NT2/D1 (cell line): ENCODE data around the gene HPCAL1.

ENCODE experiments used
- SUZ12 ChIP-seq: IDR thresholded peaks from 2 replicates; pipeline ENCODE4 v1.6.1; 2011; ENCODE audit not compliant: insufficient read length, insufficient read depth; ENCODE audit errors: extremely low read depth
- YY1 ChIP-seq: IDR thresholded peaks from 2 replicates; pipeline ENCODE4 v1.6.1; 2011; ENCODE audit not compliant: insufficient read length, insufficient read depth
- ZNF274 ChIP-seq: IDR thresholded peaks from 2 replicates; pipeline ENCODE4 v1.6.1; 2011; ENCODE audit warnings: mild to moderate bottlenecking, low read depth, low read length

DNA sequence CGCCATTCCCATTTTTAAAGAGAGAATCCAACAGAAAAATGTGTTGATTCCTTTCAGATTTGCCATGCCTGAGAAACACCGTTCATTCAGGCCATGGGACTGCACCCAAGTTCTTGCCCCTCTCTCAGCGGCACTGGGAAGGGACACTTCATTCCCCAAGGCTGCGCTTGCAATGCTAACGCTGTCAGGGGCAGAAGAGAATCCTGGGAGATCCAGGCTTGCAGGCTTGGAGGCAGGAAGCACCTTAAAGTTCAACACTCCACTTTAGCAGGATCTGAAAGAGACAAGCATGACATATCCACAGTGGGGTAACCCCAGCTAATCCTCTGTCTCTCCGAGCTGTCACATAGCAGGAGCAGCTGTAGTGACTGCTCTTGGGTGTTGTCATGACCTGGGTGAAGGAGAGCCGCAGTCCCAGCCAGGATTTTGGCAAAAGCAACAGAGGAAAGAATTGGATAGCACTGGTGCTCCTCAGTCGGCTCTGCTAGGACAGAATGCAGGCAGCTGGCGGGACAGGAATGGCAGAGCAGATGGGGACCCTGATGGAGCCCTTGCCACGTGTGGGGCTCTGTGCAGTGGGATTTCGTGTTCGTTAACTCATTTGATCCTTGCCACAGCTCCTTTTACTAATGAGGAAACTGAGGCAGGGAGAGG lies 167.4 kb downstream of the HPCAL1 start:
- TF ChIP-seq YY1 (no peak), SUZ12 (no peak), ZNF274 (no peak)
